Esophagus (tissue), 2 donors: ENCODE data around the gene WFDC8. TPM values are rescaled to one million over a fixed set of nuclear protein-coding genes. Genes with fewer than 3 reads are reported as not detected.

Experiments
- H3K27ac ChIP-seq, 2 donors: one replicate each; pipeline ENCODE4 v1.5.1; 2013; ENCODE audit warnings: low read depth in 2 of 2, mild to moderate bottlenecking in 2 of 2, inconsistent platforms in 1 of 2, low read length in 1 of 2, moderate library complexity in 1 of 2
- H3K27me3 ChIP-seq, 2 donors: one replicate each; pipeline ENCODE4 v1.6.1; 2013; ENCODE audit warnings: low read length in 2 of 2, control low read depth in 1 of 2, mild to moderate bottlenecking in 1 of 2; ENCODE audit not compliant: insufficient read depth in 2 of 2, control insufficient read depth in 1 of 2
- H3K36me3 ChIP-seq, 2 donors: one replicate each; pipeline ENCODE4 v1.6.1; 2013; ENCODE audit warnings: low read length in 1 of 2; ENCODE audit not compliant: control insufficient read depth in 2 of 2, insufficient read depth in 2 of 2
- H3K4me1 ChIP-seq, 2 donors: one replicate each; pipeline ENCODE4 v1.6.1; 2013; ENCODE audit warnings: low read length in 1 of 2; ENCODE audit not compliant: control insufficient read depth in 2 of 2, insufficient read depth in 2 of 2
- H3K4me3 ChIP-seq, 2 donors: one replicate each; pipeline ENCODE4 v1.5.1; 2013; ENCODE audit warnings: low read length in 2 of 2, mild to moderate bottlenecking in 2 of 2, low read depth in 1 of 2, moderate library complexity in 1 of 2
- H3K9me3 ChIP-seq, 2 donors: one replicate each; pipeline ENCODE4 v1.6.1; 2013; ENCODE audit warnings: mild to moderate bottlenecking in 2 of 2, low read depth in 1 of 2, low read length in 1 of 2, moderate library complexity in 1 of 2; ENCODE audit not compliant: control insufficient read depth in 2 of 2, insufficient read depth in 1 of 2
- WGBS, 2 donors: extraction: QIAGEN DNeasy Blood & Tissue Kit; methylation state at CpG; one replicate each; pipeline ENCODE4 v1.1.7; 2013; 5-methylcytosine and 5-hydroxymethylcytosine counted together
- polyA plus RNA-seq, 2 donors: library from polyadenylated mRNA; stranded (reverse); fragments of 200-250 nt; gene quantifications; one replicate each; pipeline ENCODE4 v1.2.3, GENCODE V29; 2013
- donor health status: healthy with polysubstance abuse.
- donor health status: Bipolar disorder and iron deficiency.

The WFDC8 gene
- polyA plus RNA-seq, 2 donors, result not detected

DNA sequence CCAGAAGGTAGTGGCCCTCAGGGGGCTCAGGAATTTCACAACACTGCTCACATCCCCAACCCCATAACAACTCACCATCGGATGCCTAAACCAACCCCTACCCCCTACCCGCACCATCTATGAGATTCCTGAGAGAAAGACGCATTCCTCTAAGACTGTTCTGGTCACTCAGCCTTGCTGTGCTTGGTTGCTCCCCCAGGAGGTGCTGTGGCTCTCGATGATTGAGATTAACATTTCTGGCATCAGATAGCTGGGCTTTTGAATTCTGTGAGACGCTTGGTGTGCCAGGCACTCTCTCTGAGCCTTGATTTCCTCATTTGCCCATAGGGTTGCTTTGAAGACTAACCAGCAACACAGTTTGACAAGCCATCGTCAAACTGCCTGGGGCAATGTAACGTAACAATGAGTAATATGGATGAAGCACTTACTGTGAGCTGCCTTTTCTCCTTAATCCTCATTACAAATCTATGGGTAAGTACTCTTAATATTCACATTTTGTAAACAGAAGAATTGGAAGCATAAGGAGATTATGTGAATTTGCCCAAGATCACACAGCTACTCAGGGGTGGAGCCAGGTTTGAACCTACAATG, 40.8 kb downstream of the WFDC8 start:
- Histone ChIP-seq H3K4me3 (no peak overlapping the region), H3K9me3 (no peaks in the 10 kb centered on the region), H3K4me1 (peaks cover 3% of the 10 kb centered on the region in 2 donors), H3K36me3 (no peaks in the 10 kb centered on the region), H3K27me3 (peaks cover 3 to 41% of the 10 kb centered on the region in 2 donors), H3K27ac (no peak overlapping the region)
- WGBS, 2 donors, result 53 to 58% methylated on average over 7 of the region's 7 CpGs

DNA sequence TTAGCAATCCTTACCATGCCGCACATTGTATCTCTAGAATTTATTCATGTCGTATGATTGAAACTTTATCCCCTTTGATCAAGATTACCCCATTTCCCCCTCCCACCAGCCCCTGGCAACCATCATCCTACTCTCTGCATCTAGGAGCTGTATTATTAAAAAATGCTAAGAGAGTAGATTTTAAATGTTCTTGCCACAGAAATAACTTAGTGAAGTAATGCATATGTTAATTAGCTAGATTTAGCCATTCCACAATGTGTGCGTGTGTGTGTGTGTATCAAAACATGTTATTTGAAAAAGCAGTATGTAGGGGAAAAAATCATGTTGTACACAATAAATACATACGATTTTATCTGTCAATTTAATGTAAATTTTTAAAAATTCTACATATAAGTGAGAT, 51.8 kb downstream of the WFDC8 start:
- H3K4me3 ChIP-seq, result no peak overlapping the region
- H3K27ac ChIP-seq, result no peak overlapping the region
- H3K4me1 ChIP-seq, result no peaks in the 10 kb centered on the region
- no peaks in the 10 kb centered on the region for H3K36me3 ChIP-seq
- no peaks in the 10 kb centered on the region for H3K9me3 ChIP-seq
- WGBS, 2 donors, result 79% methylated on average over 4 of the region's 4 CpGs
- H3K27me3 ChIP-seq, result peaks cover 3 to 9% of the 10 kb centered on the region in 2 donors

- Histone ChIP-seq H3K4me1 (no peaks in the 10 kb centered on the region), H3K27me3 (peaks cover 3% of the 10 kb centered on the region in 2 donors), H3K4me3 (no peak overlapping the region), H3K9me3 (no peaks in the 10 kb centered on the region), H3K27ac (no peak overlapping the region), H3K36me3 (no peaks in the 10 kb centered on the region)
- 70 to 82% methylated on average over 1 of the region's 1 CpG for WGBS, 2 donors
Observed at GRCh38 chr20:45523821-45524220, 55.3 kb downstream of the WFDC8 start.

DNA sequence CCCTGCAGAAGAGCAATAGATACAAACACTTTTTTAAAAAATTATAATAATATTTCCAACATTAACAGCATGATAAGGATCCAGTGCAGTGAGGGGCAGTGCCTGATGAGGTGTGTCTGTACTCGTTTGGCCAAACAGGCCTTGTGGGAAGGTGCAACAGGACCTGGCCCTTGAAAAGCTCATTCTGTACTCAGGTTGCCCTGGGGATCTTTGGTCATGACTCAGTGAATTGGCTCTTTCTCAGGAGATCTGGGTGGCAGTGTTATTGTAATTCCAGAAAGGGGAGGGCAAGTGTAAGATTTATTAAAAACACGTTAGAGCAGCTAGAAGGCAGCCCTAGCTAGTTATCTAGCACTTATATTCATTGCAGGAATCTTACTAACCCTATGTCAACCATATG, 60.8 kb downstream of the WFDC8 start:
- Histone ChIP-seq H3K27ac (no peak overlapping the region), H3K4me1 (no peaks in the 10 kb centered on the region), H3K9me3 (no peaks in the 10 kb centered on the region), H3K4me3 (no peak overlapping the region), H3K36me3 (no peaks in the 10 kb centered on the region), H3K27me3 (no peaks in the 10 kb centered on the region)
- WGBS, 2 donors, result 23 to 42% methylated on average over 2 of the region's 2 CpGs

DNA sequence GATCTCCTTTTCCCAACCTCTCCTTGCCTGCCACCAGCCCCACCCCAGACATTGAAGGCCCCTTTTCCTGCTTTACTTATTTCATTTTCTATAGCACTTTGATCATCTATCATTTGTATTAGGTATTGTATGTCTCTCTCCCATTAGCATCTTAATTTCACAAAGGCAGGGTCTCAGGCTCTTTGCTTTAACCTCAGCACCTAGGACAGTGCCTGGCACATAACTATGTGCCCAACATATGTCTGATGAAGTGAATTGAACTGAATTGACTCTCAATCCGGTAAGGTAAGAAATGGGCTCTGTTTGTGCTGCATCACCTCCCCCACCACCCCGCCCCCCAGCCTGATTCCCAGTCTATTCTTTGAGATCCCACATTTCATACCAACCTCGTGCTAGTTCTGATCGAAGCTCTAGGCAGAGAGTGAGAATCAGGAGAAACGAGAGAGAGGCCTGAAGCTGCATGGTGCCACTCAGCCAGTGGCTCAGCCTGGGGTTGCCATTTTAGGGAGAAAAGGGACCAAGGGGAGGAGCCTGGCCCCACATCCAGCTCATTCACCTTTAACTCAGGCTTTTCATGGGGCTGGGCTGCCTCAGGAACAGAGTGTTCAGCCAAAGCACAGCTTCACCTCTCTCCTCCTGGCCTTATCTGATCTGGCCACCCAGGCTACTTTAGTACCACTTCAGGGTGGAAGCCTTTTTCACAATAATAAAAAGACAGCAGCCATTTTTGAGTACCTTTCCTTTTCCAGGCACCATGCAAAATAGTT, 63.8 kb downstream of the WFDC8 start, which contains the start of gene SPINT3:
Gene SPINT3, minus strand, starts transcription at position 476 of the 767 bp plus-strand sequence. Its CDS starts 14 bp downstream, at position 462.
- H3K4me3 ChIP-seq, result no peak within 1 kb of the TSS
- H3K27ac ChIP-seq, result no peak within 1 kb of the TSS
- H3K36me3 ChIP-seq, result no peaks in the 10 kb centered on the region
- H3K4me1 ChIP-seq, result no peaks in the 10 kb centered on the region
- 65 to 70% methylated on average over 5 of the region's 5 CpGs for WGBS, 2 donors
- H3K27me3 ChIP-seq, result no peaks in the 10 kb centered on the region
- no peaks in the 10 kb centered on the region for H3K9me3 ChIP-seq

GRCh38 chr20:45510242-45510862, 68.7 kb downstream of the WFDC8 start:
- Histone ChIP-seq H3K4me1 (no peaks in the 10 kb centered on the region), H3K9me3 (no peaks in the 10 kb centered on the region), H3K27me3 (no peaks in the 10 kb centered on the region), H3K36me3 (no peaks in the 10 kb centered on the region), H3K27ac (no peak overlapping the region), H3K4me3 (no peak overlapping the region)
- 76 to 77% methylated on average over 5 of the region's 5 CpGs for WGBS, 2 donors

- H3K36me3 ChIP-seq, result no peaks in the 10 kb centered on the region
- no peaks in the 10 kb centered on the region for H3K27me3 ChIP-seq
- no peak overlapping the region for H3K4me3 ChIP-seq
- H3K4me1 ChIP-seq, result no peaks in the 10 kb centered on the region
- no peak overlapping the region for H3K27ac ChIP-seq
- 54 to 75% methylated on average over 4 of the region's 4 CpGs for WGBS, 2 donors
- H3K9me3 ChIP-seq, result no peaks in the 10 kb centered on the region
Observed at GRCh38 chr20:45509091-45509490, 70.0 kb downstream of the WFDC8 start.

GRCh38 chr20:45508068-45508886, 70.8 kb downstream of the WFDC8 start:
- H3K27me3 ChIP-seq, result no peaks in the 10 kb centered on the region
- 65 to 77% methylated on average over 7 of the region's 7 CpGs for WGBS, 2 donors
- H3K36me3 ChIP-seq, result no peaks in the 10 kb centered on the region
- no peak overlapping the region for H3K27ac ChIP-seq
- H3K9me3 ChIP-seq, result peaks cover 0 to 1% of the 10 kb centered on the region in 2 donors
- H3K4me1 ChIP-seq, result no peaks in the 10 kb centered on the region
- H3K4me3 ChIP-seq, result no peak overlapping the region
